ENCODE measurements around the gene SLC43A1. TPM values are rescaled to one million over a fixed set of nuclear protein-coding genes. Genes with fewer than 3 reads are reported as not detected.
"Not testable (repeated sequence)": the region's sequence is repeated elsewhere in the genome, so short reads cannot be mapped to it uniquely, and the experiment has no call there.

The SLC43A1 gene
- total RNA-seq, 1 donor from 2014 or later: 1.2 TPM

GRCh38 chr11:57460758-57461749, 54.4 kb downstream of the SLC43A1 start:
- no peak for DNase-seq (ENCODE audit: low read depth)

- peak; percentile 15 for DNase-seq (ENCODE audit: low read depth)
Measured at GRCh38 chr11:57460022-57460757, 55.3 kb downstream of the SLC43A1 start, which contains the start of gene RTN4RL2. Gene RTN4RL2 (plus strand): TSS chr11:57460528. CDS start chr11:57460866, 338 bp downstream.

- no peak for DNase-seq (ENCODE audit: low read depth)
Measured at GRCh38 chr11:57459164-57460021, 56.1 kb downstream of the SLC43A1 start.

GRCh38 chr11:57458410-57459163, 56.9 kb downstream of the SLC43A1 start:
- no peak for DNase-seq (ENCODE audit: low read depth)

GRCh38 chr11:57458060-57458409, 57.5 kb downstream of the SLC43A1 start:
- no peak for DNase-seq (ENCODE audit: low read depth)

GRCh38 chr11:57457643-57458023, 57.9 kb downstream of the SLC43A1 start:
- no peak for DNase-seq (ENCODE audit: low read depth)

GRCh38 chr11:57456960-57457642, 58.4 kb downstream of the SLC43A1 start:
- DNase-seq (ENCODE audit: low read depth): peak; percentile 64

- DNase-seq (ENCODE audit: low read depth): no peak
Measured at GRCh38 chr11:57453543-57454177, 61.8 kb downstream of the SLC43A1 start.

- DNase-seq (ENCODE audit: low read depth): no peak
Measured at GRCh38 chr11:57446055-57446454, 69.4 kb downstream of the SLC43A1 start.

DNA sequence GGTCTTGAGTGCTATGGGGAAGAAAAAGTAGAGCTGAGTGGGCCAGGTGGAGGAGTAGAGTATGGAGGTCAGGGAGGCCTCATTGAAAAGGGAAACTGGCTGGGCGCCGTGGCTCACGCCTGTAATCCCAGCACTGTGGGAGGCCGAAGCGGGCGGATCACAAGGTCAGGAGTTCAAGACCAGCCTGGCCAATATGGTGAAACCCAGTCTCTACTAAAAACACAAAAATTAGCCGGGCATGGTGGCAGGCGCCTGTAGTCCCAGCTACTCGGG, 70.4 kb downstream of the SLC43A1 start:
- not testable (repeated sequence) for DNase-seq (ENCODE audit: low read depth)

- no peak for DNase-seq (ENCODE audit: low read depth)
Measured at GRCh38 chr11:57444362-57445121, 71.0 kb downstream of the SLC43A1 start.

DNA sequence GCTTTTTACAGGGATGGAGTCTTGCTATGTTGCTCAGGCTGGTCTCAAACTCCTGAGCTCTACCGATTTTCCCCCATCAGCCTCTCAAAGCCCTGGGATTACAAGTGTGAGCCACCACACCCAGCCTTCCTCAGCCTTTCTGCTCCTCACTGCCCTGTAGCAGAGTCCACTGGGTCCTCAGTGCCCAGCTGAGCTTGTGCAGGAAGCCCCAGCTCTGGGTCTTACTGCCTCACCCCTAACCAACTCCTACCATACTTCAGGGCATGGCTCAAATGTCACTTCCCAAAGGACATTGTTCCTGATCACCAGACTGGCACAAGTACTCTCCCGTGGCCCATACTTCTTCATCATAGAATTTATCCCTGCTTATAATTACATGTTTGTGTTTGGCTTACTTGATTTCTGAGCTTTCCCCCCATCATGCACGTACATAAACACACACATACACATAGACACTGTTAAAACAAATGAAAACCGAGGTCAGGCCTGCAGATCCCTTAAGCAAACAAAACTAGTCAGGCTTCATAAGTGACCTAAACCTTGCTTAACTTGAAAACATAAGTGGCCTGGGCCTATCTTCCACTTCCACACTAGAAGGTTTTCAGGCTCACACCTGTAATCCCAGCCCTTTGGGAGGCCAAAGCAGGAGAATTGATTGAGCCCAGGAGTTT, 74.6 kb downstream of the SLC43A1 start:
- no peak for DNase-seq (ENCODE audit: low read depth)

DNA sequence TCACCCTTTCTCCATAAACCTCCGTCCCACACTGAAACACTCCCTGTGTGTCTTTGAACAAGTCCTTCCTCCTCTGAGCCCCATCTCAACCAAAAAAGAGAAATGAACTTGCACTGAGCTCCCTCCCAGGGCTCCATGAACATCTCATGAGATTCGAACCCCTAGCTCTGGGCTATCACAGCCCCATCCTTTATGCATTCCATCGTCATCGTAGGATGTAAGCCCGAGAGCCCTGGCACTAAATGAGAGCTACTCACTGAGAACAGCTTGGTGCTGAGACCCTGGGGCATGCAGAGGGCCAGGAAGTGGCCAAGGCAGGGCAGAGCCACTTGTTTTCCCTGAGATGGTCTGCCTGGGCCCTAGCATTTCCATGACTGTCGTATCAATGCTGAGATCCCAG, 75.7 kb downstream of the SLC43A1 start:
- DNase-seq (ENCODE audit: low read depth): no peak

DNA sequence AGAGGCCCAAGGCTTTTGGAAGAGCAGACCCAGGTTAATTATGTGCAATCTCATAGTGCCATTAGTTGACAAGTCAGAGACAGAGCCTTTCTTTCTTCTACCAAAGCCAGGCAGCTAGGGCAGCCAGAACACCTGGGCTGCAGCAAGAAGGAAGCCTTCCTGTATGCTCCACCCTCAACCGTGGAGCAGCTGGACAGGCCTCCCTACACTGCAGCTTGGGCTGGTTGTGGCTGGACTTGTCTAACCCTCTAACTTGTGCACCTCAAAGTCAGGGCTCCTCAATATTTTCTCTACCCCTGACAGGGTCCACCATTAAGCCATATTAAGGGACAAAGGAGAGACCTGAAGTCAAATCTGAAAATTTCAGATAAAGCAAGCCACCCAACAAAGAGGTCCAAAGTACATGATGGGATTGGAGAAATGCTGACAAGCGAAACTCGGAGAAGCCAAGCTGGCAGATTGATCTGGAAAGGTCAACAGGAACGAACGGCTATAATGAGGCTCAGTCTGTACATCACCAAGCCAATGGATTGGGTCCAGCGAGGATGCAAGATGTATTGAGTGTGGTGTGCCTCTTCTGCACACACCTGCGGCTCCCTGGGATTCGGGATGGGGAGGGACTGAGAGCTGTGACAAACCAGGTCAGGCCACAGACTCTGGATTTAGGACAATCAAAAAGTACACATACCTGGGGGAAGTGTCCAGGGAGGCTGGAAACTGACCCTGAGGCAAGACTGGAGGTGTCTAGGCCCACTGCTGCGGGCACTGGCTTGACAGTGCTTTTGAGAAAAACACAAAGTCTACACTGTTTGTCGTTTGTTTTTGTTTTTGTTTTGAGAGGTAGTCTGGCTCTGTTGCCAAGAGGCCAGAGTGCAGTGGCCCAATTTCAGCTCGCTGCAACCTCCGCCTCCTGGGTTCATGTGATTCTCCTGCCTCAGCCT, 76.9 kb downstream of the SLC43A1 start:
- DNase-seq (ENCODE audit: low read depth): no peak

- DNase-seq (ENCODE audit: low read depth): no peak
Measured at GRCh38 chr11:57436031-57436430, 79.5 kb downstream of the SLC43A1 start.

- peak; percentile 99 for DNase-seq (ENCODE audit: low read depth)
Measured at GRCh38 chr11:57434640-57435546, 80.6 kb downstream of the SLC43A1 start.
